Measurements from ENCODE around the gene HBG2. TPM values are rescaled to one million over a fixed set of nuclear protein-coding genes. Genes with fewer than 3 reads are reported as not detected.

The HBG2 gene
- total and polyA plus RNA-seq, 8 donors = 1,963 to 7,853 (median 3,552) TPM; not detected in 2

DNA sequence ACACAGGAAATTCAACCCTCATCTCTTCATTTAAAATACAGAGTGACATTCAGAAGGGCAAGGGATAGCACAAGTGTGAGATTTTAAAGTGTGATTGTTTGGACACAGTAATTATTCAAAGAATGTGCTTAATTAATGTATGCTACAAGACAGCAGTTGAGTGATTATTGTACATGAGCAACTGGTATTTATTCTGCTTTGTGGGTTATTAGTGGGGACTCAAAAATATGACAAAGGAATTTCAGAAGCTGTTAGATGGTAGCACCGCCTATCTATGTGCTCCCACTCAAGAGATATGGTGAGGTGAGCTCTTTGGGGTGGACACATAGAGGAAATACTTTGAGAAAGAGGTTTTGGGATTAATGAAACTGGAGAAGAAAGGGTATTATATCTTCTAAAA lies 14.5 kb downstream of the HBG2 start:
- ATAC-seq = no peak
- Histone ChIP-seq H3K4me1 (no peaks in the 10 kb centered on the region), H3K4me3 (no peak overlapping the region), H3K27ac (no peak overlapping the region), H3K9me3 (no peaks in the 10 kb centered on the region), H3K27me3 (no peaks in the 10 kb centered on the region), H3K36me3 (no peaks in the 10 kb centered on the region)
- intact Hi-C loops (cut with DNase I) = no loop called here
- TF ChIP-seq, protein P1, sequence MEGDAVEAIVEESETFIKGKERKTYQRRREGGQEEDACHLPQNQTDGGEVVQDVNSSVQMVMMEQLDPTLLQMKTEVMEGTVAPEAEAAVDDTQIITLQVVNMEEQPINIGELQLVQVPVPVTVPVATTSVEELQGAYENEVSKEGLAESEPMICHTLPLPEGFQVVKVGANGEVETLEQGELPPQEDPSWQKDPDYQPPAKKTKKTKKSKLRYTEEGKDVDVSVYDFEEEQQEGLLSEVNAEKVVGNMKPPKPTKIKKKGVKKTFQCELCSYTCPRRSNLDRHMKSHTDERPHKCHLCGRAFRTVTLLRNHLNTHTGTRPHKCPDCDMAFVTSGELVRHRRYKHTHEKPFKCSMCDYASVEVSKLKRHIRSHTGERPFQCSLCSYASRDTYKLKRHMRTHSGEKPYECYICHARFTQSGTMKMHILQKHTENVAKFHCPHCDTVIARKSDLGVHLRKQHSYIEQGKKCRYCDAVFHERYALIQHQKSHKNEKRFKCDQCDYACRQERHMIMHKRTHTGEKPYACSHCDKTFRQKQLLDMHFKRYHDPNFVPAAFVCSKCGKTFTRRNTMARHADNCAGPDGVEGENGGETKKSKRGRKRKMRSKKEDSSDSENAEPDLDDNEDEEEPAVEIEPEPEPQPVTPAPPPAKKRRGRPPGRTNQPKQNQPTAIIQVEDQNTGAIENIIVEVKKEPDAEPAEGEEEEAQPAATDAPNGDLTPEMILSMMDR (IDR thresholded peaks at IDR 0.05) = no peak
- no peak for DNase-seq

DNA sequence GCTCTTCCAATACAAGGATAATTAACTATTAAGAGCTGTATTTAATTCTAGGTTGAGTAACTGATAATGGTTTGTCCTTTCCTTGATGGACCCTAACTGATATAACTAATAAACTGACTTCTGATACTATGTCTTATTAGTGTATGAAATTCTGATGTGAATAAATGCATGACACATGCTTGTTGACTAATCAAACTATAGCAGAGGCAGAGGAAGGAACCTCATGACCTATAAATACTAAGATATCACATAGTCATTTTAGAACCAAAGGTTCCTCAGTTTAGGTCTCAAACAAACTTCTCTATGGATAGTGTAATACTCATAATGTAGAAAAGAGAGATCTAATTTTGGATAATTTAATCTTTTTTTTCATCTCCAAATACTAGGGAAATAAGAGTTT lies 15.5 kb downstream of the HBG2 start:
- H3K27me3 ChIP-seq = no peaks in the 10 kb centered on the region
- TF ChIP-seq, protein P1 (IDR thresholded peaks at IDR 0.05) = no peak
- H3K4me3 ChIP-seq = no peak overlapping the region
- H3K27ac ChIP-seq = no peak overlapping the region
- DNase-seq (no peak), ATAC-seq (no peak)
- H3K4me1 ChIP-seq = no peaks in the 10 kb centered on the region
- no peaks in the 10 kb centered on the region for H3K36me3 ChIP-seq
- H3K9me3 ChIP-seq = no peaks in the 10 kb centered on the region
- intact Hi-C loops (cut with DNase I) = no loop called here

DNA sequence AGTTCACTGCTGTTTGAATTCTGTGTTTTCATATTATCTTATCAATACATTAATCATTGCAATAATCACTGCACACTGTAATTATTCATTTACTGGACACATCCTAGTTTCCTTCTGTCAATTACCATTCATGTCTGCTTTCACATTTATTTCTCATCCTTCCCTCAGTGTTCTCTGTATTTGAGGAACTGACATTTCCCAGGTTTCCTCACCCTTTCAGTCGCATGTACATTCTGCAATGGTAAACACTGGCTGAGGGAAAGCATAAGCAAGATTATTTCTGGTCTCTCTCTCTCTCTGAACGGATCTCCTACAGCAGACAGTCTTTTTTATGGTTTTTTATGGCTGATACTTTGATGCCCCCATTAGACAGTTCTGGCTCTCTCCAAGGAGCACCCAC lies 16.1 kb downstream of the HBG2 start:
- H3K4me3 ChIP-seq = no peak overlapping the region
- TF ChIP-seq, protein P1 (IDR thresholded peaks at IDR 0.05) = no peak
- ATAC-seq (no peak), DNase-seq (no peak)
- intact Hi-C loops (cut with DNase I) = no loop called here
- H3K36me3 ChIP-seq = no peaks in the 10 kb centered on the region
- H3K27me3 ChIP-seq = no peaks in the 10 kb centered on the region
- H3K9me3 ChIP-seq = no peaks in the 10 kb centered on the region
- no peak overlapping the region for H3K27ac ChIP-seq
- no peaks in the 10 kb centered on the region for H3K4me1 ChIP-seq

DNA sequence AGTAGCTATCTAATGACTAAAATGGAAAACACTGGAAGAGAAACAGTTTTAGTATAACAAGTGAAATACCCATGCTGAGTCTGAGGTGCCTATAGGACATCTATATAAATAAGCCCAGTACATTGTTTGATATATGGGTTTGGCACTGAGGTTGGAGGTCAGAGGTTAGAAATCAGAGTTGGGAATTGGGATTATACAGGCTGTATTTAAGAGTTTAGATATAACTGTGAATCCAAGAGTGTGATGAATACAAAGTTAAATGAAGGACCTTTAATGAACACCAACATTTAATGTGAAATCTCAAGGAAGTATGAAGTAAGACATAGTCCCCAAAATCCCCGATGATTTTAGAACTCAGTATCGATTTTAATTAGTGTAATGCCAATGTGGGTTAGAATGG lies 17.2 kb downstream of the HBG2 start:
- no peaks in the 10 kb centered on the region for H3K27me3 ChIP-seq
- ATAC-seq (no peak), DNase-seq (no peak)
- no peaks in the 10 kb centered on the region for H3K4me1 ChIP-seq
- no peak overlapping the region for H3K4me3 ChIP-seq
- TF ChIP-seq, protein P1 (IDR thresholded peaks at IDR 0.05) = no peak
- H3K27ac ChIP-seq = no peak overlapping the region
- no peaks in the 10 kb centered on the region for H3K9me3 ChIP-seq
- intact Hi-C loops (cut with DNase I) = no loop called here
- H3K36me3 ChIP-seq = no peaks in the 10 kb centered on the region

DNA sequence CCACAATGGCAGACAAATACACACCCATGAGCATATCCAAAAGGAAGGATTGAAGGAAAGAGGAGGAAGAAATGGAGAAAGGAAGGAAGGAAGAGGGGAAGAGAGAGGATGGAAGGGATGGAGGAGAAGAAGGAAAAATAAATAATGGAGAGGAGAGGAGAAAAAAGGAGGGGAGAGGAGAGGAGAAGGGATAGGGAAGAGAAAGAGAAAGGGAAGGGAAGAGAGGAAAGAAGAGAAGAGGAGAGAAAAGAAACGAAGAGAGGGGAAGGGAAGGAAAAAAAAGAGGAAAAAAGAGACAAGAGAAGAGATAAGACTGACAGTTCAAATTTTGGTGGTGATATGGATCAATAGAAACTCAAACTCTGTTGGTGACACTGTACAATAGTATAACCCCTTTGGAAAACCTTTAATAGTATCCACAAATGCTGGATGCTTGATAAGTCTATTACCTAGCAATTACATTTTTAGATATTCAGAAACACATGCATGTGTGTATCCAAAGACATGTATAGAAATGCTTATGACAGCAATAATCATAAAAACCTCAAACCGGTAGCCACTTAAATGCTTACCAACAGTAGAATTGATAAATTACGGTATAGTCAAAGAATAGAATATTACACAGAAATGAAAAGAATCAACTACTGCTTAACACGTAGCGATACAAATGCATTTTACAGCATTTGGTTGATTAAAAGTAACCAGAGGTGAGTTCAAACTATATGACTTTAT lies 19.1 kb downstream of the HBG2 start:
- no peak for ATAC-seq
- H3K27ac ChIP-seq = no peak overlapping the region
- no peaks in the 10 kb centered on the region for H3K27me3 ChIP-seq
- no peak overlapping the region for H3K4me3 ChIP-seq
- no peaks in the 10 kb centered on the region for H3K9me3 ChIP-seq
- H3K36me3 ChIP-seq = no peaks in the 10 kb centered on the region
- TF ChIP-seq, protein P1 (IDR thresholded peaks at IDR 0.05) = no peak
- intact Hi-C loops (cut with DNase I) = no loop called here
- no peak for DNase-seq
- no peaks in the 10 kb centered on the region for H3K4me1 ChIP-seq

All from left lung (tissue), 10 donors.